ENCODE data around the gene MAP7. TPM values are rescaled to one million over a fixed set of nuclear protein-coding genes. Genes with fewer than 3 reads are reported as not detected.

The MAP7 gene
- total RNA-seq, 1 donor from 2014 or later, result 101 TPM

GRCh38 chr6:136538836-136539235, 11.4 kb downstream of the MAP7 start:
- no peak for TF ChIP-seq CTCF (IDR thresholded peaks at IDR 0.05; ENCODE audit: unreplicated experiment)
- H3K27me3 Mint-ChIP-seq, result no peaks in the 10 kb centered on the region
- peaks cover 21% of the 10 kb centered on the region for H3K36me3 Mint-ChIP-seq (ENCODE audit: insufficient read depth)
- H3K4me3 Mint-ChIP-seq (ENCODE audit: low read depth), result no peak overlapping the region
- peaks cover 34% of the 10 kb centered on the region for H3K4me1 Mint-ChIP-seq (ENCODE audit: low read depth)
- peak overlapping the region; percentile 89 for H3K27ac Mint-ChIP-seq
- no peak for DNase-seq (ENCODE audit: low spot score, unreplicated experiment)
- no peaks in the 10 kb centered on the region for H3K9me3 Mint-ChIP-seq (ENCODE audit: low read depth)

GRCh38 chr6:136535880-136536650, 14.2 kb downstream of the MAP7 start:
- no peaks in the 10 kb centered on the region for H3K9me3 Mint-ChIP-seq (ENCODE audit: low read depth)
- no peak overlapping the region for H3K27ac Mint-ChIP-seq
- peaks cover 12% of the 10 kb centered on the region for H3K36me3 Mint-ChIP-seq (ENCODE audit: insufficient read depth)
- no peaks in the 10 kb centered on the region for H3K27me3 Mint-ChIP-seq
- no peak overlapping the region for H3K4me3 Mint-ChIP-seq (ENCODE audit: low read depth)
- peaks cover 51% of the 10 kb centered on the region for H3K4me1 Mint-ChIP-seq (ENCODE audit: low read depth)
- DNase-seq (ENCODE audit: low spot score, unreplicated experiment), result no peak
- TF ChIP-seq CTCF (IDR thresholded peaks at IDR 0.05; ENCODE audit: unreplicated experiment), result no peak

GRCh38 chr6:136535017-136535765, 15.0 kb downstream of the MAP7 start:
- Mint-ChIP-seq H3K27ac (peak overlapping the region; percentile 53), H3K9me3 (ENCODE audit: low read depth) (no peaks in the 10 kb centered on the region), H3K4me1 (ENCODE audit: low read depth) (peaks cover 44% of the 10 kb centered on the region), H3K36me3 (ENCODE audit: insufficient read depth) (peaks cover 12% of the 10 kb centered on the region), H3K4me3 (ENCODE audit: low read depth) (no peak overlapping the region), H3K27me3 (no peaks in the 10 kb centered on the region)
- no peak for TF ChIP-seq CTCF (IDR thresholded peaks at IDR 0.05; ENCODE audit: unreplicated experiment)
- DNase-seq (ENCODE audit: low spot score, unreplicated experiment), result no peak

- DNase-seq (ENCODE audit: low spot score, unreplicated experiment), result no peak
- Mint-ChIP-seq H3K27ac (no peak overlapping the region), H3K27me3 (no peaks in the 10 kb centered on the region), H3K9me3 (ENCODE audit: low read depth) (no peaks in the 10 kb centered on the region), H3K4me1 (ENCODE audit: low read depth) (peaks cover 39% of the 10 kb centered on the region), H3K36me3 (ENCODE audit: insufficient read depth) (peaks cover 12% of the 10 kb centered on the region), H3K4me3 (ENCODE audit: low read depth) (no peak overlapping the region)
- no peak for TF ChIP-seq CTCF (IDR thresholded peaks at IDR 0.05; ENCODE audit: unreplicated experiment)
Observed at GRCh38 chr6:136534268-136534667, 16.0 kb downstream of the MAP7 start.

- DNase-seq (ENCODE audit: low spot score, unreplicated experiment), result no peak
- no peaks in the 10 kb centered on the region for H3K9me3 Mint-ChIP-seq (ENCODE audit: low read depth)
- H3K4me3 Mint-ChIP-seq (ENCODE audit: low read depth), result no peak overlapping the region
- no peak for TF ChIP-seq CTCF (IDR thresholded peaks at IDR 0.05; ENCODE audit: unreplicated experiment)
- H3K36me3 Mint-ChIP-seq (ENCODE audit: insufficient read depth), result peaks cover 12% of the 10 kb centered on the region
- H3K4me1 Mint-ChIP-seq (ENCODE audit: low read depth), result peaks cover 41% of the 10 kb centered on the region
- no peaks in the 10 kb centered on the region for H3K27me3 Mint-ChIP-seq
- peak overlapping the region; percentile 69 for H3K27ac Mint-ChIP-seq
Observed at GRCh38 chr6:136533487-136533886, 16.7 kb downstream of the MAP7 start.
